ENCODE measurements around the gene YBEY.

The YBEY gene

DNA sequence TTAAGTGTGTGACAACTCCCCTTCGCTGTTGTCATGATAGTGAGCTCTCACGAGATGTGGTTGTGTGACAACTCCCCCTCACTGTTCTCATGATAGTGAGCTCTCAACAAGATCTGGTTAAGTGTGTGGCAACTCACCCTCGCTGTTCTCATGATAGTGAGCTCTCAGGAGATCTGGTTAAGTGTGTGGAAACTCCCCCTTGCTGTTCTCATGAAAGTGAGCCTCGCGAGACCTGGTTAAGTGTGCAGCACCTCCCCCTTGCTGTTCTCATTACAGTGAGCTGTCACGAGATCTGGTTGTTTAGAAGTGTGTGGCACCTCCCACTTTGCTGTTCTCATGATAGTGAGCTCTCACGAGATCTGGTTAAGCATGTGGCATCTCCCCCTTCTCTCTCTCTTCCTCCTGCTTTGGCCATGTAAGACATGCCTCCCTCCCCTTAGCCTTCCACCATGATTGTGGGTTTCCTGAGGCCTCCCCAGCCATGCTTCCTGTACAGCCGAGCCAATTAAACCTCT lies 32.5 kb upstream of the YBEY start:
- TF ChIP-seq ZFX (IDR thresholded peaks at IDR 0.05; ENCODE audit: borderline replicate concordance), result no peak
- TF ChIP-seq, protein P1, sequence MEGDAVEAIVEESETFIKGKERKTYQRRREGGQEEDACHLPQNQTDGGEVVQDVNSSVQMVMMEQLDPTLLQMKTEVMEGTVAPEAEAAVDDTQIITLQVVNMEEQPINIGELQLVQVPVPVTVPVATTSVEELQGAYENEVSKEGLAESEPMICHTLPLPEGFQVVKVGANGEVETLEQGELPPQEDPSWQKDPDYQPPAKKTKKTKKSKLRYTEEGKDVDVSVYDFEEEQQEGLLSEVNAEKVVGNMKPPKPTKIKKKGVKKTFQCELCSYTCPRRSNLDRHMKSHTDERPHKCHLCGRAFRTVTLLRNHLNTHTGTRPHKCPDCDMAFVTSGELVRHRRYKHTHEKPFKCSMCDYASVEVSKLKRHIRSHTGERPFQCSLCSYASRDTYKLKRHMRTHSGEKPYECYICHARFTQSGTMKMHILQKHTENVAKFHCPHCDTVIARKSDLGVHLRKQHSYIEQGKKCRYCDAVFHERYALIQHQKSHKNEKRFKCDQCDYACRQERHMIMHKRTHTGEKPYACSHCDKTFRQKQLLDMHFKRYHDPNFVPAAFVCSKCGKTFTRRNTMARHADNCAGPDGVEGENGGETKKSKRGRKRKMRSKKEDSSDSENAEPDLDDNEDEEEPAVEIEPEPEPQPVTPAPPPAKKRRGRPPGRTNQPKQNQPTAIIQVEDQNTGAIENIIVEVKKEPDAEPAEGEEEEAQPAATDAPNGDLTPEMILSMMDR (IDR thresholded peaks at IDR 0.05), result no peak

DNA sequence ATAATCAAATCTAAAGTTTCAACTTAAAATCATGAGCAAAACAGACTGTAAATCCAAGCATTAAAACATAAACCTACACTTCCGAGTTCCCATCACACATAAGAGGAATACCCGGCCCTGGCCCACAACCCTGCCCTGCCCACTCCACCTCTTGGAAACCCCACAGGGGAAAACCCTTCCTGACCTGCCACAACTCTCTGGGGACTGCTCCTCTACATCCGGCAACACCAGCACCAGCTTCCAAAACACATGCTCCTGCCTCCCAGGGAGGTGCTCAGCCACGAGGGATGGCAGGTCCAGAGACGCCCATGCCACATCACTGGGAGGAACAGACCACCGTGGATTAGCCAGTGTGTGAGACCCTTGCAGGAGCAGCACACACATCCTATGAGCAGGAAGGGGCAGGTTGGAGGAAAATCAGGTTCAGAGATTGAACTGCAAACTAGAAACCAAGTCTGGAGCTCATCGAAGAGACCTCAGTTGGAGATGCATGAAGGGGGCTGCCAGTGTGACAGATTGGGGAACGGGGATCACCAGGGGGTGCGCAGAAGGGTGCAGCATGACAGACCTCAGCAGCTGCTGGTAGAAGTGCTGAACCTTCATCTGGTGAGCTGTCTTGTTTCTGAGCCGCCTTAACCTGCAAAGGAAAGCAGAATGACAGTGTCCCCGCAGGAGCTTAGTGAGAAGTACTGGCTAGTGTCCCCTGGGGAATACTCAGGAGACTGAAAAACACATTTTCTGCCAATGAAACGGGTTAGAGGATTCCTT lies 31.8 kb upstream of the YBEY start:
- H3K27ac ChIP-seq, result no peak overlapping the region
- no peak for TF ChIP-seq ZFX (IDR thresholded peaks at IDR 0.05; ENCODE audit: borderline replicate concordance)
- TF ChIP-seq, protein P1 (IDR thresholded peaks at IDR 0.05), result no peak

More for the DNA sequence above, 32.5 kb upstream of the YBEY start:
- H3K27ac ChIP-seq, result no peak overlapping the region

DNA sequence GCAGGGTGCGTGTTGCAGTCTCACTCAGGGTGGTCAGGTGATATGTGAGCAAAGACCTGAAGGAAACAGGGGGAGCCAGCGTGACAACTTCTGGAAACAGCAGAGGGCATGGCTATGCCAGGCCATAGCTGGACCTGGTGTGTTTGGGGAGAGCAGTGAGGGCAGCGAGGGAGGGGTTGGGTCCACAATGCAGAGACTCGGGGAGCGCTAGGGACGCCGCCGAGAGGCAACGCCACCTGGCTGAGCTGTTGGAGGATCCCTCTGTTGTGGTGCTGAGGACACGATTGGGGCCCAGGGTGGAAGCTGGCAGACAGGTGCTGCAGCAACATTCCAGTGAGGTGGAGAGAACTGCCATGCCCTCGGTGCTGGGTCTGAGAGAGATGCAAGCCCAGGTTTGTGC lies 31.0 kb upstream of the YBEY start:
- H3K27ac ChIP-seq, result no peak overlapping the region
- TF ChIP-seq ZFX (IDR thresholded peaks at IDR 0.05; ENCODE audit: borderline replicate concordance), result no peak
- TF ChIP-seq, protein P1 (IDR thresholded peaks at IDR 0.05), result no peak

DNA sequence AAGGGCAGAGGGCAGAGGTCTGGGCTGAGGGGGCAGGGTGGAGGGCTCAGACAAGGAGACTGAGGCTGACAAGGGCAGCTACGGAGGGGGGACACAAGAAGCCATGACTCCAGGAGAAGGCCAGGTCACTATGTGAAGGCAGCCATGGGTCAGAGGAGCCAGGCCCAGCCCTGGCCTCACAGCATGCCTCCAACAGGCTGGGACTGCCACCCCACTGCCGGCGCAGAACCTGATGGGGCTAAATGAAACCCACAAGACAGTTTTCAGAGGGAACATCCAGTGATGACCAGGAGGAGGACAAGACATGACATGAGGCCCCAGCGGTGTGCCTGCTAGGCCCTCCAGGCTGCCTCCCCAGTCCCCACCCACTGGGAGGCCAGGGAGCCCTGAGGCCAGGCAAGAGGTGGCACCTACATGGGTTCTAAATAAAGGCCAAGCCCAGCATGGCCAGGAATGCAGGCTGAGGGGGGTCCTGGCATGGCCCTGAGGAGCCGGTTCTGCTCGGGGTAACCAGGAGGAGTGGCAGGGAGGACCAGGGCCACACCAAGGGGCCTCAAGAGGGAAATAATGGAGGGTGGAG lies 30.3 kb upstream of the YBEY start:
- TF ChIP-seq, protein P1 (IDR thresholded peaks at IDR 0.05), result no peak
- TF ChIP-seq ZFX (IDR thresholded peaks at IDR 0.05; ENCODE audit: borderline replicate concordance), result no peak

DNA sequence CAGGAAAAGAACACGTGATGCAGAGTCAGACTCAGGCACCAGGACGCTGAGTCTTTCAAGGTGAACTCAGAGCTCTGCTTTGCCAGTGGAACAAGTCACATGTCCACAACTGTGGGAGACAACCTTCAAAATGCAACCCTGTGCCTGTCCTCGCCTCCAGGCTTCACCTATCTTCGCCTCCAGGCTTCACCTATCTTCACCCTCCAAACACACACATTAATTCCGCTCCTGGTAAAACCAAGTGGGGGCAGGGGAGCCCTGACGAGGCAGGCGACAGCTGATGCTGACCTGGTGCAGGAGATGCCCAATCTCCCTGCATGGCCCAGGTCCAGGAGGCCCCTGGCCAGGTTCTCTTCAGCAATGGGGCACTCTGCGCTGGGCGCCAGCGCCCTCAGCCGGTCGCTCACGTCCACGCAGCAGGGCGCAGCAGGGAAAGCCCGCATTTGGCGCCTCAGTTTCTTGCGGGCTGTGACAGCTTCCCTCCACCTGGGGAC lies 29.6 kb upstream of the YBEY start:
- TF ChIP-seq ZFX (IDR thresholded peaks at IDR 0.05; ENCODE audit: borderline replicate concordance), result no peak
- TF ChIP-seq, protein P1 (IDR thresholded peaks at IDR 0.05), result no peak
- no peak overlapping the region for H3K27ac ChIP-seq

More for the DNA sequence above, 30.3 kb upstream of the YBEY start:
- no peak overlapping the region for H3K27ac ChIP-seq

DNA sequence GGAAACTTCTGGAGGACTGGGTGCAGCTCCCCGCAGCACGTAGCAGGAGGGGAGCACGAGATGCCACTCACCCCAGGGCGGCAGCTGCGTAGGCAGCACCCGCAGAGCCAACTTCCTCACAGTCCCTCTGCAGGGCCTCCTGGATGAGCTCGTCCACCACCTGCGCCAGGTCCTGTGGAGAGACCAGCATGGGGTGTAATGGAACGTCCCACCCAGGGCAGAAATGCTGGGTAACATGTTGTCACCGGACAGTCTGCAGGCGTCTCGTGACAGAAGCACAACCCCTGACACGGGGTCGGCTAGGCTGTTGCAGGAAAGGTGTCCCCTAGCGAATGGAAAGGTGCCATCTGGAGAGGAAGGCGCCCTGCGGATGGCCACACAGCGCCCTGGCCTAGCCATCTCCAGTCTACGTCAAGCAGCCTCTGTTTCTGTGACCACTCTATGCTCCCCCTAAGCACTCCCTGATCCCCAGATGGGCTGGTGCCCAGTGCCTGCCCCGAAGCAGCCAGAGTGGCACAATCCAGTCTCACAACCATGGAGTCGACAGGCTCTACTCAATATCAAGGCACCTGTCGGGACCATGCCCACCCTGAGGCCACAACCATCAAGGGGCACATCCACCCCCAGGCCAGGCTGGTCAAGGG lies 22.0 kb upstream of the YBEY start:
- TF ChIP-seq ZFX (IDR thresholded peaks at IDR 0.05; ENCODE audit: borderline replicate concordance), result no peak
- TF ChIP-seq, protein P1 (IDR thresholded peaks at IDR 0.05), result no peak
- no peak overlapping the region for H3K27ac ChIP-seq
